ENCODE measurements around the gene LY6G6D. TPM values are rescaled to one million over a fixed set of nuclear protein-coding genes. Genes with fewer than 3 reads are reported as not detected.

Gene LY6G6D, protein sequence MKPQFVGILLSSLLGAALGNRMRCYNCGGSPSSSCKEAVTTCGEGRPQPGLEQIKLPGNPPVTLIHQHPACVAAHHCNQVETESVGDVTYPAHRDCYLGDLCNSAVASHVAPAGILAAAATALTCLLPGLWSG
- total RNA-seq (2022; extraction: Qiagen RNA extraction) = not detected in 5 replicates

DNA sequence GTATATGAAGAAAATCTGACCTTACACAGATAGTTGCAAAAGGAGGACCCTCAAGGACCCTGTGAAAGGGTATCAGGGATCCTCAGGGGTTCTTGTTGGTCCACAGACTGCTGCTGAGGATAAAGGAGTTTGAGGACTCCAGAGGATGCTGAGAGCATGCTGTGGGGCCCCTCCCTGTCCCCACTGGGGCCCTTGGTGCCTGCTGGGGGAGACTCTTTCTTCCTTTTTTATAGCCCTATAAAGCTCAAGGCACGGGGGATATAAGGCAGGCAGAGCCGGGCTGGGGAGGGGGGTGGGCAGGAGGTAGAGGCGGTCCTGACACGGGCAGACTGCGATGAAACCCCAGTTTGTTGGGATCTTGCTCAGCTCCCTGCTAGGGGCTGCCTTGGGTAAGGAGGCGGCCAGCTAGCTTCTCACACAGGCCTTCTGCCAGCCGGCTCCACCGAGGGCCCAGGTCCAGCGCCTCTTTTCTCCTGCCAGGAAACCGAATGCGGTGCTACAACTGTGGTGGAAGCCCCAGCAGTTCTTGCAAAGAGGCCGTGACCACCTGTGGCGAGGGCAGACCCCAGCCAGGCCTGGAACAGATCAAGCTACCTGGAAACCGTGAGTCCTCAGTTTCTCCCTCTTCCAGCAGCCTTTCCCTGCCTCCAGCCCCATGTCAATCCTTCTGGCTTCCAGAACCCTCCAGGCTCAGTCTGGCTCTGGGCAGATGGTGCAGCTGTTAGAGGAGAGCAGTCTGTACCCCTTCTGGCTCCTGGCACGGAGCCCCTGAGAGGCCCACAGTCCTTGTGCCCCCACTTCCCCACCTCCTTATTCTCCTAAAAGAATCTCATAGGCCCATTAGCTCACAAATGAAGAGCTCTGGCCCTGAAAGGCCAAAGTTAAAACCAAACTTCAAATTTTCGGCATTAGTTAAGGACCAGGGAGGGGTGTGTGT lies at the start of gene LY6G6D:
Gene LY6G6D, plus strand, starts transcription at position 327 of the 937 bp plus-strand sequence. Its CDS starts 8 bp downstream, at position 335.

DNA sequence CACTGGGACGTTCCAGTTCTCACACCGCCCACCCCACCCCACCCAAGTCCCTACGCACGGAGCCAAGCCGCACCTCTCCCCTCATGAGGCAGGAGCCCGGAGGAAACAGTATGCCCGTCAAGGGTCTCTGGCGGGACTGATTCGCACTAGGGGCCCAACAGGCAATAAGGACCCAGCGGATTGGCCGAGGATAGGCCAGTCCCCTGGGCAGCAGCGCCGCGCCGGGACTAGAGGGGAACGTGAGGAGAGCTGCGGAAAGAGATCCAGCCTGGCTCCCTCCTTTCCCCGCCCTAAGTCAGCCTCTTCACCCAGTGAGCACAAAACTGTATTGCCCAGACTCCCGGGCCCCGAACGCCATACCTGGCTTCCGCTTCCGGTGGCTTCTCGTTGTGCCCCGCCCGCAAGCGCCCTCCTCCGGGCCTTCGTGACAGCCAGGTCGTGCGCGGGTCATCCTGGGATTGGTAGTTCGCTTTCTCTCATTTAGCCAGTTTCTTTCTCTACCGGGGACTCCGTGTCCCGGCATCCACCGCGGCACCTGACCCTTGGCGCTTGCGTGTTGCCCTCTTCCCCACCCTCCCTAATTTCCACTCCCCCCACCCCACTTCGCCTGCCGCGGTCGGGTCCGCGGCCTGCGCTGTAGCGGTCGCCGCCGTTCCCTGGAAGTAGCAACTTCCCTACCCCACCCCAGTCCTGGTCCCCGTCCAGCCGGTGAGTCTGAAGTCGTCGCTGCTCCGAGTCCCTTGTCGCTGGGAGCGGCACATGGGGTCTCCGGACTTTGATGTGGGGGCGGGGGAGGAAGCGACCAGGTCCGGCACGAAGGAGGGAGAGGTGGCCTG lies 49.4 kb upstream of the LY6G6D start, which contains the start of gene CSNK2B:
Gene CSNK2B, plus strand, starts transcription at position 580 of the 836 bp plus-strand sequence. CDS start 752 bp downstream, outside the sequence.

DNA sequence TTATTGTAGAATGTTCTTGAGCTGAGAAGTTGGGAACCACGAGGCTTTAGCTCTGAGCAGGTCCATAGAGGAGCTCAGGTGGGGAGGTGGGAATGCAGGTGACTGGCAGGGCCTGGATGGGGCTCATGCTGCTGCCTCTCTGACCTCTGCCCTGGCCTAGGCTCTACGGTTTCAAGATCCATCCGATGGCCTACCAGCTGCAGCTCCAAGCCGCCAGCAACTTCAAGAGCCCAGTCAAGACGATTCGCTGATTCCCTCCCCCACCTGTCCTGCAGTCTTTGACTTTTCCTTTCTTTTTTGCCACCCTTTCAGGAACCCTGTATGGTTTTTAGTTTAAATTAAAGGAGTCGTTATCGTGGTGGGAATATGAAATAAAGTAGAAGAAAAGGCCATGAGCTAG lies 45.5 kb upstream of the LY6G6D start, which contains the start of gene LY6G5B:
Gene LY6G5B, plus strand, starts transcription at position 301 of the 400 bp plus-strand sequence. CDS start 975 bp downstream, outside the sequence.

DNA sequence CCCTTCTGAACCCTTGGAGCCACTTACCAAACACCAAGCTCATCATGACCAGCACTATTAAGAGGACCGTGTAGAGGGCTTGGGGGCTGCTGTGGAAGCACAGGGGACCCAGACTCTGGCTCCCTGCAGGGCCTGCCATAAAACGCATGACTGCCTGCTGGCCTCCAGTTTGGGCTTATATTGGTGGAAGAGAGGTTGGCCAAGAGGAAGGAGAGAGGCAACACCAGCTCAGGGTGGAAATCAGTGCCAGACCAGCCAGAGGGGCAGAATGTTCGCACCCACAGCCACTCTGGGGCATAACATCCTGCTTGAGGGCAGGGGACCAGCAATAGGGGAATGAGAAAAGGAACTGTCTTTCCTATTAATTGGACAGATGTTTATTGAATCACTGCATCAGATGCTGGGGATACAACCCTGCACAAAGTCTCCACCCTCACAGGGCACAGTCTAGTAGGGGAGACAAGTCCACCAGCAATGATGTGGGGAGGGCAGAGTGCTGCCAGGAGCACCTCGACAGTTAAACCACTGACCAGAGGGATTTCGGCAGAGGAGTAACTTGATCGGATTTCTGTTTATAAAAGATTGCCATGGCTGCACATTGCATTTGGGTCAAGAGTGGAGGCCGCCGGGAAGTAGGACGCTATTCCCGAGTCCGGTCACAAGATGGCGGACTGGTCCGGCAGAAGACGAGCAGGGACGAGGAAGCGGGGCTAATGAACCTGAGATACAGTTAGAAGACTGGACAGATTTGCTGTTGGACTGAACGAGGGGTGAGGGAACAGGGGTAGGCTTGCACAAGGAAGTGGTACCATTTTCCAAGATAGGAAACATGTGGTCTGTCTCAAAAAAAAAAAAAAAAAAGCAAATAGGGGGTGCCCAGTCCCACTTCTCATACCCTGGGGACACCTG lies 34.7 kb upstream of the LY6G6D start, which contains the start of gene LY6G5C:
Gene LY6G5C, minus strand, starts transcription at position 842 of the 909 bp plus-strand sequence. Its CDS starts 694 bp downstream, at position 148.

DNA sequence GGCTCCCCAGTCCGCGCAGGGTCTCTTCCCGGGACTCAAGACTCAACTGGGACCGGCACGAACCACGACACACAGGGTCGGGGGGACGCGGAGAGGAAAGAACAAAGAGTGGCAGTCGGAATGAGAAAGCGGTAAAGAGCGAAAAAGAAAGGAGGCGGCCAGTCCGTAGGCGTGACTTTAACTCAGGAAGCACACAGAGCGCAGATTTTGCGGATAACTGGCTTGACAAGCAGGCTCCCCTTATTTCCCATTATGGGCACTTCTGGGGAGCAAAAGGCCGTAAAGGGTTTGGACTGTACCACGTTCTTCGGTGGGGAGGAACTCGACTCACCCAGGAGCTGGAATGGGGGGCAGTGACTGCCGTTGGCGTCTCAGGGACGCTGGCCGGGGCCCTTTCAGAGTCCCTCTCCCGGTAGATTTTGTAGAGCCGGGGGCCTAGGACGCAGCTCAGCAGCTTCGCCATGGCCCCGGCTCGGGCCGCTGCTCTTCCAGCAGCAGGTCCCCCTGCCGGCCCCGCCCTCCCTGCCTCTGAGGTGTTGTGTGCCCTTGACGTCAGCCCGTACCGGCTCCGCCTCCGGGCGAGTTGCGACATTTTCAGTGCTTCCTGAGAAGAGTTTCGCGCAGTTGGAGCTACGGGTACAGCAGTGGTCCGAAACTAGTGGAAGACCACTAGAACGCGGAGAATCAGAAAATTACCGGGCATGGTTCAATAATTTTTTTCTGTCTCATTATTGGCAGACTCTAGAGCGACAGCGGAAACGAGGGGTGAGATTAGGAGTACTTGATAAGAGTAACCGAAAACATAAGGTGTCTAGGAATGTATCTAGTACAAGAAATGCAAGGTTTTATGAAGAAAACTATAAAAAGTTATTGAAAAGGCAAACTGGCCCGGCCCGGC lies 12.1 kb upstream of the LY6G6D start, which contains the start of gene ABHD16A:
Gene ABHD16A, minus strand, starts transcription at position 506 of the 898 bp plus-strand sequence. Its CDS starts 43 bp downstream, at position 463.

DNA sequence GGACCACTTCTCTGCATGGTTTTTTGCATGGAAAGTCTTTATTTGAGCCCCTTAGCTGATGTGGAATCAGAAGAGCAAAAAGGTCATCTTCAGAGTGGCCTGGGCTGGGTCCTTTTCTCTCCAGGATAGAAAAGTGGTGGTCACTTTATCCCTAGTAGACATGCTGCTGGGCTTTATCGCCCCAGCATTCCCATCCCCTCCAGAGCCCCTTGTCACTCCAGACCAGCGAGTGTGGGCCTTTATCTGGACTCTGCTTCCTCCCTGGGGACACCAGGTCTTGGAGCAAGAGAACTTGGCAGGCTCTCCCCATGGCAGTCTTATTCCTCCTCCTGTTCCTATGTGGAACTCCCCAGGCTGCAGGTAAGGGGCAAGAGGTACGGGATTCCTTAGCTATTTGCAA lies 8.5 kb upstream of the LY6G6D start, which contains the start of gene LY6G6F:
Gene LY6G6F, plus strand, starts transcription at position 268 of the 400 bp plus-strand sequence. Its CDS starts 41 bp downstream, at position 309.

DNA sequence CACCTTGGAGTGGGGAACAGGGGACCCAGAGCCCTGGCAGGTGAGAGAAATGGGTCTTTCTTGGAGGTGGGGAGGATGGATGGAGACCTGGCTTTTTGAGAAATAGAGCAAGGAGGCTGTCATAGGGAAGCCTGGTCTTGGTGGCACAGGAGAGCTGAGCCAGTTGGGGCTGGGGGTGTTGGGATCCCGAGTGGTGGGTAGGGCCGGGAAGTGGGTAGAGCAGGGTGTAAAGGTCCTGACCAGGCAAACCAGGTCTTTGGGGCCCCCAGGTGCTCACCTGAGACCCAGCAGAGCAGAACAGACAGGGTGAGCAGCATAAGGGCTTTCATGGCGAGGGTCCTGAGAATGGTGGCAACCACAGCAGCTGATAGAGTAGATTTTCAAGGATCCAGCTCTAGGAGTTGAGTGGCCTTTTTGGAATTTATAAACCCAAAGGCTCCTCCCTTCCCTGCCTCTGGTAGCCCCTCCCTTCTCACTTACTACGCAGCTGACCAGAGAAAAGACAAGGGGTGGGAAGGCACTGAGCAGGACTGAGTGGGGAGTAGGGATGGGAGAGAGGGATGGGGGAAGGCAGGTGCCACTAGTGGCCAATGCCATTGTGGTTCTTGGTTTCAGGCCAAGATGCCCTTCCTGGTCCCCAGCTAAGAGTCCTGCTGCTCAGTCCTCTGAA lies 6.3 kb downstream of the LY6G6D start, which contains the start of gene LY6G6C:
Gene LY6G6C, minus strand, starts transcription at position 396 of the 670 bp plus-strand sequence. Its CDS starts 67 bp downstream, at position 329.

DNA sequence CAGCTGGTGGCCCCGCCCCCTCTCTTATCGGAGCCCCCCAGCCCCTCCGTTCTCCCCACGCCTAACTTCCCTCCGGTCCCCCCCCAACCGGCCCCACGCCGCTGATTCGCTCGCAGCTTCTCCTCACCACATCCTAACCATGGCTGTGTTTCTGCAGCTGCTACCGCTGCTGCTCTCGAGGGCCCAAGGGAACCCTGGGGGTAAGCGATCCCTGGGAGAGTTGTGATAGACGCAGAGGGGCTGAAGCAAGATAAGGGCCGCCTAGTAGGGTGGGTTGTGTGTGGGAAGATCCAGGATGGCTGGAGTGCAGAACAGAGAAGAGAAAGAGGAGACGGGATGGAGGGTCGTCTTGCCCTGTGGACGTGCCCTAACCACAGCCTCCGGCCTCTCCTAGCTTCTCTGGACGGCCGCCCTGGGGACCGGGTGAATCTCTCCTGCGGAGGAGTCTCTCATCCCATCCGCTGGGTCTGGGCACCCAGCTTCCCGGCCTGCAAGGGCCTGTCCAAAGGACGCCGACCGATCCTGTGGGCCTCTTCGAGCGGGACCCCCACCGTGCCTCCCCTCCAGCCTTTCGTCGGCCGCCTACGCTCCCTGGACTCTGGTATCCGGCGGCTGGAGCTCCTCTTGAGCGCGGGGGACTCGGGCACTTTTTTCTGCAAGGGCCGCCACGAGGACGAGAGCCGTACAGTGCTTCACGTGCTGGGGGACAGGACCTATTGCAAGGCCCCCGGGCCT lies 8.3 kb downstream of the LY6G6D start, which contains the start of gene MPIG6B:
Gene MPIG6B, plus strand, starts transcription at position 129 of the 735 bp plus-strand sequence. Its CDS starts 11 bp downstream, at position 140.

DNA sequence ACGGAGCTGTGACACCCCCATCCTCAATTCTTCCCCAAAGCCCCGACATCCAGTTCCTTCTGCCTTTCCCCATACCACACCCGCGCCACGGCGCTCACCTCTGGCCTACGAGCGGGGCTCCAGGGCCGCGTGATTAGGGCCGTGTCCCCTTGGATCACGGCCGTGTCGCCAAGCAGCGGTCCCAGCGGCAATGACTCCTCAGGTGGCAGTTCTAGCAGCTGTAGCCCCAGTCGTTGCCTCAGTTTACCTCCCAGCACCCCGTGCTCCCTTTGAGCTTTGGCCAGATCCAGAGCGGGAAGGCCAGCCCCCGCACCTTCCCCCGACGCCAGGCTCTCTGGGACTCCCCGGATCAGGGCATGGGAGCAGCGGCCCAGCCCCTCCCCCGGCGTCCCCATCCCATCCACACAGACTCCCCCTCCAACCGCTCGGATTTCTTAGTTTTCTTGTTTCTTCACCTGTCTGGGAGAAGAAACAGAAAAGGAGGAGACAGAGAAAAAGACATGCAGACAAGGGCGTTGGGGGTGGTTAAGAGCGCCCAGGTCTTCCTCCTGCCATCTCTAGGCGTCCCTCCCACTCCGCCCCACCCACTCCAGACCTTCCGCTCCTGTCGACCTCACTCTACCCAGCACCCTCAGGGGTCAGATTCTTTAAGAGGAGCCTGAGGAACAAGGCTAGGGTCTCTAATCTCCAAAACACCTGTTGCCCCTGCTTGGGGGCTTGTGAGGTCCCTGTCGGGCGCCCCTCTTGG lies 13.8 kb downstream of the LY6G6D start, which contains the start of gene DDAH2:
Gene DDAH2, minus strand, starts transcription at position 533 of the 748 bp plus-strand sequence. Its CDS starts 138 bp downstream, at position 395.

DNA sequence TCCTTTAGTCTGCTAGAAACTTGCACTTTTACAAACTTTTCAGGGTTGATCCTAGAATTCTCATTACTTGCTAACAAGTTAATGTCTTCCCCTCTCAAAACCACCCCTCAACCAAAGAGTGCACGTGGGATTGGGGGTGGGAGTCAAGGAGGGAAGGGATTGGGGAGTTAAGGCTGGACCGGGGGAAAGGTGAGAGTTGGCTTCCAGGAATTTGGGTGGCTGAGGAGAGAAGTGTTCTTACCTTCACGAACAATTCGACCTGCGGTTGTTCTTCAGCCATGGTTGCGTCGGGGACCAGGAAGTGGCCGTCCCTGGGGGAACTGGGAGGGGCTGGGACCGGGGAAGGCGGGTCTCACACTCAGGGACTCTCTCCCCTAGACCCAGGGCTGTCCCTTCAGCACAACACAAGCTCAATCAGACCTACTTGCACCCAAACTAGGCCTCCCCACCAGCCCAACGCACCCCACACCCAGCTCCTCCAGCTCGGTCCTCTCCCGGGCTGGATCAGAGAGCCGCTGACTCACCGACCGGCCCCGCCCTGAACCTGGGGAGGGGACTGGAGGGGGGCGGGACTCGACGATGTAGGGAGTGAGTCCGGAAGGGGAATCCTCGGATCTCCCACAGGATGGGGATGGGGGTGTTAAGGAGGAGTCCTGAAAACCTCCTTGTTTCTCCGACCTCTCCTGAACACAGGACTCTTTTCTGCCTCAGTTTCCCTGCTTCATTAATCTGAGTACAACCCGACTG lies 21.0 kb downstream of the LY6G6D start, which contains the start of gene CLIC1:
Gene CLIC1, minus strand, starts transcription at position 510 of the 747 bp plus-strand sequence. Its CDS starts 230 bp downstream, at position 280.

DNA sequence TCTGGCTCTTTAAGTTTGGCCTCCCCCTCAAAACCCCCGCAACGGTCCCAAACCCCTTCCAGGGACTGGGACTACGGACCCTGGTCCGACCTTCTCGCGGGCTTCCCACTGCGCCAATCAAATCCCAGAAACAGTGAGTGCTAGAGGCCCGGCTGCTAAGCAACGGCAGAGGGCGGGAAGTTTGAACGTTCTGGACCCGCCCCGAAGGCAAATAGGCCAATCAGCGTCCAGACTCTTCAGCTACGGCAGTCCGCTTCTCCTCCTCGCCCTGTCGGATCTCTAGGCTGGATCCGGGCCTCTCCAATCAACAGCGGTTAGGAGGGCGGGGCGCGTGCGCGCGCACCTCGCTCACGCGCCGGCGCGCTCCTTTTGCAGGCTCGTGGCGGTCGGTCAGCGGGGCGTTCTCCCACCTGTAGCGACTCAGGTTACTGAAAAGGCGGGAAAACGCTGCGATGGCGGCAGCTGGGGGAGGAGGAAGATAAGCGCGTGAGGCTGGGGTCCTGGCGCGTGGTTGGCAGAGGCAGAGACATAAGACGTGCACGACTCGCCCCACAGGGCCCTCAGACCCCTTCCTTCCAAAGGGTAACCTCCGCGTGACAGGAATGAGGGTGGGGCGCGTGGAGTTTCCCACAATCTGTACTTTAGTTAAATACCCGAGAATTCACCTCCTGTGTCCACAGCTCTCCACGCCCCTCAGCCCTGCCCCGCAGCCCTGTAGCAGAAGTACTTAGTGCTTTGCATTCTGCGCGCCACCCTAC lies 24.7 kb downstream of the LY6G6D start, which contains the start of gene MSH5:
Gene MSH5, plus strand, starts transcription at position 367 of the 758 bp plus-strand sequence. CDS start 462 bp downstream, outside the sequence.

DNA sequence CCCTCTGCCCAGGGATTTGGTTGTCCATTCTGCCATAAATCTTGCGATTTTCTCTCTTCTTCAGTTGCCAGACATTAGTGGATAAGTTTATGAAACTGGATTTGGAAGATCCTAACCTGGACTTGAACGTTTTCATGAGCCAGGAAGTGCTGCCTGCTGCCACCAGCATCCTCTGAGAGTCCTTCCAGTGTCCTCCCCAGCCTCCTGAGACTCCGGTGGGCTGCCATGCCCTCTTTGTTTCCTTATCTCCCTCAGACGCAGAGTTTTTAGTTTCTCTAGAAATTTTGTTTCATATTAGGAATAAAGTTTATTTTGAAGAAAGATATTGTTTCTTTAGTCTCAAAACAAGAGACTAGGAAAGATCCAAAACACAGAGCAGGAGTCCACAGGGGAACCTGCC lies 47.2 kb downstream of the LY6G6D start, which contains the start of gene SAPCD1:
Gene SAPCD1, plus strand, starts transcription at position 301 of the 400 bp plus-strand sequence. CDS start 399 bp downstream, outside the sequence.

Measured in A549 treated with Hydrocortisone at 1 μM for 4 hours (cell line).